ENCODE results near the gene TAF4.
"Not testable (repeated sequence)": the region's sequence is repeated elsewhere in the genome, so short reads cannot be mapped to it uniquely, and the experiment has no call there.

TAF4 gene

DNA sequence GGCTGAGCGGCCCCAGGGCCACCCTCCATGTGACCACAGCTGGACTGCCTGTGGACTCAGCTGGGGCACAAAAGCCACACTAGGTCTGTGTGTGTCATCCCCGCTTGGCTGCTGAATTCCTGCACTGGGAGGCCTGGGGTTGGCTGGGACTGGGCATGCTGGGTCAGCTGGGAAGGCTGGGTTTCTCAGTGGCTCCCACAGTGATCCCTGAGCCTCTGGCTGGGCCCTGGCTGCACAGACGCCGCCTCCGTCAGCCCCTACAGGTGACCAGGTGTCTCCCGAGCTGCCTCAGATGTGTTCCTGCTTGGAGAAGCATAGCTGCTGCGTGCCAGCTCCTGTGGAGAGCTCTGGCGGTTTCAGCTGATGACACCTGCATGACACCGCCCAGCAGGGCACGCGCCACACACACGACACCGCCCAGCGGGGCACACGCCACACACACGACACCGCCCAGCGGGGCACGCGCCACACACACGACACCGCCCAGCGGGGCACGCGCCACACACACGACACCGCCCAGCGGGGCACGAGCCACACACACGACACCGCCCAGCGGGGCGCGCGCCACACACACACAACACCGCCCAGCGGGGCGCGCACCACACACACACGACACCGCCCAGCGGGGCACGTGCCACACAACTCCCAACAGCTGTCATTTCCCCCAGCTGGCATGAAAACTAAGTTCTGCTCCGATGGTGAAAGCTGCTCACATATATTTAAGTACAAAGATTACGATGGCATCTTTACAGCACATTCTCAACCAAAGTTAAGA, 88.8 kb downstream of the TAF4 start:
- no peak for DNase-seq (ENCODE audit: low spot score)

DNA sequence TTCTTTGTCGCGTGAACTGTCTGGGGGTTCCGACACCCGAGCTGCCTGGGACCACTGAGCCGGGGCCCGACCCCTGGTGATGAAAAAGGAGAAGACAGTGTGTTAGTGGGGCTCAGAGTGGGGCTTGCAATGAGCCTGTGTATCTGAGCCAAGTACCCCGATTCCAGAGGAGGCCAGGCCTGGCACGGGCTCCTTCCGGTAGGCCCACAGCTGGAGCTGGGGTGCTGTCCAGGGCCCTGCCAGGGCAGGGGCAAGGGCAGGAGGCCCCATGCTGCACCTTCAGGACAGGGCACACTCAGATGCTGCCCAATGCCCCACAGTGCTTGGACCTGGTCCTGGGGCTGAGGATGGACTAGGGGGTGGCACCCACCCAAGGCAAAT, 89.4 kb downstream of the TAF4 start:
- no peak for DNase-seq (ENCODE audit: low spot score)

- DNase-seq (ENCODE audit: low spot score), result no peak
Measured at GRCh38 chr20:61975407-61976129, 90.1 kb downstream of the TAF4 start.

GRCh38 chr20:61974357-61974665, 91.4 kb downstream of the TAF4 start:
- DNase-seq (ENCODE audit: low spot score), result no peak

DNA sequence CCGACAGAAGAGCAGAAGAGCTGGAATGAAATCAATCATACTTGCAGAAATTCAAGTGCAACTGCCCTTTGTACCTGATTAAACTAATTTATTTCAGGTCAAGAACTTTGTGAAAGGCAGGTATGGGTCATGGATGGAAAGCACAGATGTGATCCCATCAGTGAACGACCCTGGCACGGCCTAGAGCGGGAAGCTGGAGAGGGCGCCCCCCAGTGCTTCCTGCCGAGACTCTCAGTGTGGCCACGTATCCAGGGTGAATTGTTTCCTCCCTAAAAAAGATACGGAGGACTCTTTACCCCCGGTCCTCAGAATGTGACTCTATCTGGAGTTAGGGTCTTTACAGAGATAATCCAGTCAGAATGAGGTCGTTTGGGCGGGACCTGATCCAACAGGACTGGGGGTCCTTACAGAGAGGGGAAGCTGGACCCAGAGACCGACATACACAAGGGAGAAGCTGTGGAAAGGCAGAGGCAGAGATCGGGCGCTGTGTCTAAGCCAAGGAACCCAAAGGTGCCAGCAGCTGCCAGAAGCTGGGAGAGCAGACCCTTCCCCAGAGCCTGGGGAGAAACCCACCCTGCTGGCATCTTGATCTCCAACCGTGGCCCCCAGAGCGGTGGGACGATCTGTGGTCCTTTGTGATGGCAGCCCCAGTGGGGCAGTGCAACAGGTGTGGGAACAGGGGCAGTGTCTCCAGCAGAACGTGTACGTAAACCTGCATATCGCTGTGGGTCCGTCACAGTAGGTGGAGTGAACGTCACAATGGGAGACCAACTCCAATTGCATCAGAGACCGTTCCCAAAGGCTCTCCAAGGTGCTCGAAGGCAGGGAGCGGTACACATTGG, 91.9 kb downstream of the TAF4 start:
- DNase-seq (ENCODE audit: low spot score), result no peak

DNA sequence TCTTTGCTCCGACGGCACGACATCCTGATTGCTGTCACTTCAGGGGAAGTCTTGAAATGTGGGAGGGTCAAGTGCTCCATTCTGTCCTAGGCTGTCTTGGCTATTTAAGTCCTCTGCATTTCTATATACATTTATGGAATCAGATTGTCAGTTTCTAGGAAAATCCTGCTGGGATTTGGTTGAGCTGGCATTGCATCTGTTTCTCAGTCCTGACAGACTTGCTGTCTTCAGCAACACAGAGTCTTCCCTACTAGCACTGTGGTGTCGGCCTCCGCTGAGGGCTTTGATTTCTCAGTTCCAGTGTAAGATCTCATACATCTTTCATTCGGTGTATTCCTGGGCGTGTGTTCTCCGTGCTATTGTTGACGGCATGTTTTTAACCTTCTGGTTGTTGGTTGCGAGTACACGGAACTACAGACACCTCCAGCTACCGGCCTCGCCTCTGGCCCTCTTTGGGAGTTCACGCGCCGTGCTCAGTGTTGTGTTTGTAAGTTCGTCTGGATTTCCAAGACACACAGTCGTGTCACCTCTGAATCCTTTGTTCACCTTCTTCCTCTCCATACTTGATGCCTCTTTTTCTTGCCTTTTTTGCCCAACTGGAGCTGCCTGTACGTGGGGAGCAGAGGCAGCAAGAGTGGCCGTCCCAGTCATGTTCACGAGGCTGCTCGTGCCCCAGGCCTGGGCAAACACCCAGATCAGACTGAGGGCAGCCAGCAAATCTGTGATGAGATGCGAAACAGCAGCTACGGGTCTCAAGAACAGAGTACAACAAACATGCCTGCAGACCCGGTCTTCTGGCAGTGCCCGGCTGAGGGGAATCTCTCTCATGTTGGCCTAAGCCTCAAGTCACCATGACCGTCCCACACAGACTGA, 92.8 kb downstream of the TAF4 start:
- DNase-seq (ENCODE audit: low spot score), result no peak

DNA sequence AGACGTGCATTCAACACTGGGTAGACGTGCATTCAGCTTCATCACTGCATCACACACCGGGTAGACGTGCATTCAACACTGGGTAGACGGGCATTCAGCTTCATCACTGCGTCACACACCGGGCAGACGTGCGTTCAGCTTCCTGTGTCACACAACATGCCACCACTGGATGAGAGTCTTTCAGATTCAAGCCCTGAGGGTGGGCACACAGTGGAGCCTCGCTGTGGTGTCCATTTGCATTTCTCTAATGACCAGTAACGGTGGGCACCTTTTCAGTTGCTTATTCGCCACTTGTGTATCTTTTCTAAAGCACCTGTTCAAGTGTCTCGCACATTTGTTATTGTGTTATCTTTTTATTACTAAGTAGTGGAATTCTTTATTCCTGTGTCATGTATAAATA, 94.1 kb downstream of the TAF4 start:
- not testable (repeated sequence) for DNase-seq (ENCODE audit: low spot score)

- DNase-seq (ENCODE audit: low spot score), result no peak
Measured at GRCh38 chr20:61970357-61970756, 95.3 kb downstream of the TAF4 start.

GRCh38 chr20:61969806-61970205, 95.9 kb downstream of the TAF4 start:
- no peak for DNase-seq (ENCODE audit: low spot score)

DNA sequence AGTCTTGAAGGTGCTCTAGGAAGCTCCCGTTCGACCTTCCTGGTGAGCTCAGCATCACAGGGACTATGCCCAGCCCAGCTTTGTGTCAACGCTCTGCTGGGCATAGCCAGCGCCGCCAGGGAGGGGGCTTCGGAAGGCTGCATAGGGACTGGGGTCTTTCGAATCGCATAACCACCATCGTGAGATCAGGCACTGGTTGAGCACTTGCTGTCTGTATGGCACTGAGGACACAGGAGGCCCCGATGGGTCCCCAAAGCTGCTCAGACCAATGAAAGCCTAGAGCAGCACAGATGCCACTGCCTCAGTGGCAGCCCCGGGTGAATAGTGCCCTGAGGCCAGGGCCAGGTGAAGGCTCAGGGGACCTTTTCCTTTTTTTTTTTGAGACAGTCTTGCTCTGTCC, 96.7 kb downstream of the TAF4 start:
- DNase-seq (ENCODE audit: low spot score), result no peak

- DNase-seq (ENCODE audit: low spot score), result no peak
Measured at GRCh38 chr20:61968036-61968810, 97.5 kb downstream of the TAF4 start.

- DNase-seq (ENCODE audit: low spot score), result no peak
Measured at GRCh38 chr20:61967300-61967699, 98.4 kb downstream of the TAF4 start.

DNA sequence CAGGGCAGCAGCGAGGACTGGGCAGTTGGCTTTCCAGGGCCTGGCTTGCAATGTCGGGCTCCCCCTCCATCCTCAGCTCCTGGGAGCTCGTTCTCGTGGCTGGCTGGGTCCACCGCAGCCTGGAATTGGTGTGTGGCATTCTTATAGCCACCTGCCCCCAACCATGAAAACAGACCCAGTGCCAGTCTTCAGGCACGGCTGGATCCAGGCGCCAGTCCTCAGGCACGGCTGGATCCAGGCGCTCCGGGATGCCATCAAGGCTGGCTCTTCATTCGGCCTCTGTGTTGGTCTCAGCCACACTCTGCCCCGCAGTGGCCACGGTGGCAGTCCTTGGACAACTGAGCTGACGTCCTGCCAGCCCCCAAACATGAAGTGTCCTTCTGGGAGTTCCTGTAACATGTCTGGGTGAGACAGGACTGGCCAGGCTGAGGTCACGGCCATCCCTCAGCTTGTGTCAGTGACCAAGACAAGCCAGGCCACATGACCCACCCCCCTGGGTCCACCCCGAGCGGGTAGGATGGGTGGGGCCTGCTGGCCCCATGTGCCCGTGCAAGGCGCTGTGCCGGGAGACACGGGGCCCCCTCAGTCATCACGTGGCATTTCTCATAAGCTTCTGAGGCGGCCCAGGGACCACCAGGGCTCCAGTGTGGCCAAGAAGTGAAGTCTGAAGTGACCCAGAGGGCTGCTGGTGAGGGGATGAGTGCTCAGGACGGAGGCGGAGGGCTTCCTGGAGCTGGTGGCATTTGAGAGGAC, 99.0 kb downstream of the TAF4 start:
- no peak for DNase-seq (ENCODE audit: low spot score)

DNA sequence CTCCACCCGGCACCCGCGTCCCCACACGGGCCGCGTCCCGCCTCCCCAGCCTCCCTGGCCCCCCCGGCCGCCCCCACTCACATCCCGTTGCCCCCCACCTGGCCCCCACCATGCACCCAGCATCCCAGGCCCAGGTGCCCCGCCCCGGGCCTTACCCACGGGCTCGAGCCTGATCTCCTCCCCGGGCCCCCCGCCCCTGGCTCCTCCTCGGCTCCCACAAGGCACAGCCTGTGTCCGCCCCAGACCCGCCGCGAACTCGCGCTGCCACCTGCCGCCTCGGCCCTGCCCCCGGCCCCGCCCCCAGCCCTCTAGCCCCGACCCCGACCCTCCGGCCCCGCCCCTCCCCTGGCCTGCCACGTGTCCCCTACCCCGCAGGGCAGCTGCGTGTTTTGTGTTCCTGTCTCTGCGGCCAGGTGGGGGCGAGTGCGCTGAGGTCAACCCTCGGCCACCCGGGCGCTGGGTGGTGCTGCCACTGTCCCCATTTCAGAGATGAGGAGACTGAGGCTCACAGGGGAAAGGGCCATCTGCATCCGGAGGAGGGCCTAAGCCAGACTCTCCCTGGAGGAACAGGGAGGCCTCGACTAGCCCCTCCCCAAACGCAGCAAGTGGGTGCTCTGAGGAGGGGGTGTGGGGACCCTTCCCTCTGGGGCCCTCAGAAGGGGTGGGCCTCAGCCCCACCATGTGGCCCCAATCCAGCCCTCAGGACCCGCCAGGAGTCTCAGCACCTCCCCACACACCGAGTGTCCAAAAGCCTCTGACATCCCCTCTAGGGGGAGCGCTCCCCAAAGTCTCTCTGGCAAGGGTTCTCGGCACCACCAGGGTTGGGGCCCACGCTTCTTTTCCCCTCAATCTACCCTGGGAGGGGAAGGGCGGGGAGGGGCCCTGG, 99.8 kb downstream of the TAF4 start:
- no peak for DNase-seq (ENCODE audit: low spot score)

- no peak for DNase-seq (ENCODE audit: low spot score)
Measured at GRCh38 chr20:61964675-61965605, 100.7 kb downstream of the TAF4 start.

DNA sequence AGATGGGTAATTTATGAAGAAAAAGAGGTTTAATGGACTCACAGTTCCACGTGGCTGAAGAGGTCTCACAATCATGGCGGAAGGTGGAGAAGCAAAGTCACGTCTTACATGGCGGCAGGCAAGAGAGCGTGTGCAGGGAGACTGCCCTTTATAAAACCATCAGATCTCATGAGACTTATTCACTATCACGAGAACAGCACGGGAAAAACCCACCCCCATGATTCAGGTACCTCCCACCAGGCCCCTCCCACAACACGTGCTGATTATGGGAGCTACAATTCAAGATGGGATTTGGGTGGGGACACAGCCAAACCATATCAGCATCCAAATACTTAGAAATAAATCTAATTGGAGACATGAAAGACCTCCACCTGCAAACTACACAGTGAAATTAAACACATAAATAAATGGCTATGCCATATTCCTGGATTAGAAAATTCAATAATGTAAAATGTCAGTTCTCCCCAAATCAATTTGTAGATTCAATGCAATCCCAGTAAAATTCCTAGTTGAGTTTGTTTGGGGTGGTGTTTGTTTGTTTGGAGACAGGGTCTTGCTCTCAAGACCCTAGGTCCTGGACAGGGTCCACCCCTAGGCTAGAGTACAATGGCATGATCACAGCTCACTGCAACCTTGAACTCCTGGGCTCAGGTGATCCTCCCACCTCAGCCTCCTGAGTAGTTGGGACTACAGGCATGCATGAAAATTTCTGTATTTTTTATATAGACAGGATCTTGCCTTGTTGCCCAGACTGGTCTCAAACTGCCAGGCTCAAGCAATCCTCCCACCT, 101.6 kb downstream of the TAF4 start:
- DNase-seq (ENCODE audit: low spot score), result no peak

DNA sequence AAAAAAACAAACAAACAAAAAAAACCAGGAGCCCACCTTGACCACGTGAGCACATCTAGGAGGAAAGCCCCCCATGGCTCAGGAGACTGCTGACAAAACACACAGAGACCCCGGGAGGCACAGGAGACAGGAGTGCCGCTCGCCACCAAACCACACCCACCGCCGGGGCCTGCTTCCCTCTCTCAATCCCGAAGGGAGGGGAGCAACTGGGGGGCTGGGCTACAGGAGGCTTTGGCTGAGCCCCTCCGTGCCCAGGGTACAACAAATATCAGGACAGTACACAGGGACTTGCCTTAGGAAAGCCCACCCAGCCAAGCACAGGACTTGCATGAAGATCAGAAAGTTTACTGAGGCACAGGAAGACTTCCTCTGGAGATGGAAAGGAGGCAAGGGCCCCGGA, 102.5 kb downstream of the TAF4 start:
- DNase-seq (ENCODE audit: low spot score), result no peak

DNA sequence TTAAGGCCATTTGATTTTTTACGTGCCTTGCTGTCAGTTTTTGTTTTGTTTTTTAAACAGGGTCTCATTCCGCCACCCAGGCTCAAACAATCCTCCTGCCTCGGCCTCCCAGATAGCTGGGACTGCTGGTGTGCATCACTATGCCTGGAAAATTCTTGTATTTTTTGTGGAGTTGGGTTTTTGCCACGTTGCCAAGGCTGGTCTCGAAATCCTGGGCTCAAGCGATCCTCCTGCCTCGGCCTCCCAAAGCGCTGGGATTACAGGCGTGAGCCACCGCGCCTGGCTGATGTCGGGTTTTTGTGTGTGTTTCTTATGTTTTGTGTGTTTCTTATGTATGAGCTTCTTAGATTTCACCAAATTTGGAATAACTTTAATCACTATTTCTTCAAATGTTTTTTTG, 104.8 kb downstream of the TAF4 start:
- no peak for DNase-seq (ENCODE audit: low spot score)

Data from kidney capillary endothelial cell (primary cell).